ENCODE measurements around the gene IKBKE.

DNA sequence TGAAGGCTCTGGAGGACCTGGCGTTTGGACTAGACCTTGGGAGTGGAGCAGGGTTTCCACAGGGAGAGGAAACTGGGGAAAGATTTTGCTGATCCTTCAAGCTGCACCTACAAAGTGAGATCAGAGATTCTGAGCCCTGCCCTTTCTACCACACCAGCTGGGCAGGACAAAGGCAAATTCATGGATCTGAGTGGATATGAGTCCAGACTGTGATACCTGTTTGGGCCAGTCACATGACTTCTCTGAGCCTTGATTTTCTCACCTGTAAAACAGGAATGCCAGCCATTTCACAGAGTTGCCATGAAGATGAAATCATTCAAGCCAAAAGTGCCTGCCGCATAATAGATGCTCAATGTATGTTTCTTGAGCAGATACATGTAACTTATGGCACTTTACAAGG lies 32.1 kb downstream of the IKBKE start:
- TF ChIP-seq, protein P1, sequence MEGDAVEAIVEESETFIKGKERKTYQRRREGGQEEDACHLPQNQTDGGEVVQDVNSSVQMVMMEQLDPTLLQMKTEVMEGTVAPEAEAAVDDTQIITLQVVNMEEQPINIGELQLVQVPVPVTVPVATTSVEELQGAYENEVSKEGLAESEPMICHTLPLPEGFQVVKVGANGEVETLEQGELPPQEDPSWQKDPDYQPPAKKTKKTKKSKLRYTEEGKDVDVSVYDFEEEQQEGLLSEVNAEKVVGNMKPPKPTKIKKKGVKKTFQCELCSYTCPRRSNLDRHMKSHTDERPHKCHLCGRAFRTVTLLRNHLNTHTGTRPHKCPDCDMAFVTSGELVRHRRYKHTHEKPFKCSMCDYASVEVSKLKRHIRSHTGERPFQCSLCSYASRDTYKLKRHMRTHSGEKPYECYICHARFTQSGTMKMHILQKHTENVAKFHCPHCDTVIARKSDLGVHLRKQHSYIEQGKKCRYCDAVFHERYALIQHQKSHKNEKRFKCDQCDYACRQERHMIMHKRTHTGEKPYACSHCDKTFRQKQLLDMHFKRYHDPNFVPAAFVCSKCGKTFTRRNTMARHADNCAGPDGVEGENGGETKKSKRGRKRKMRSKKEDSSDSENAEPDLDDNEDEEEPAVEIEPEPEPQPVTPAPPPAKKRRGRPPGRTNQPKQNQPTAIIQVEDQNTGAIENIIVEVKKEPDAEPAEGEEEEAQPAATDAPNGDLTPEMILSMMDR (IDR thresholded peaks at IDR 0.05): no peak
- no peak for TF ChIP-seq POLR2A (IDR thresholded peaks at IDR 0.05)
